ENCODE measurements around the gene NUP153.
"Not testable (repeated sequence)": the region's sequence is repeated elsewhere in the genome, so short reads cannot be mapped to it uniquely, and the experiment has no call there.

GRCh38 chr6:17708035-17708434, 1.3 kb upstream of the NUP153 start:
- not testable (repeated sequence) for TF ChIP-seq CTCF (conservative IDR thresholded peaks at IDR 0.05; ENCODE audit: low read depth, low read length); EZH2 (IDR thresholded peaks at IDR 0.05; ENCODE audit: borderline replicate concordance, low read depth, low read length, poor library complexity, severe bottlenecking)

All from A673 (cell line).